ENCODE results near the gene SLAMF8. TPM values are rescaled to one million over a fixed set of nuclear protein-coding genes. Genes with fewer than 3 reads are reported as not detected.

The SLAMF8 gene
- total and polyA plus RNA-seq, 2 of the 8 experiments (the other 6 are each of a cell fraction or from before 2014, with no cell fraction given), result not detected

GRCh38 chr1:159857889-159858288 is 31.2 kb downstream of the SLAMF8 start:
- H4K91ac ChIP-seq (replicated peaks; ENCODE audit: insufficient read length, low read length), result no peak overlapping the region
- peaks cover 10% of the 10 kb centered on the region; the same call in 1 of the 2 replicates for H3K23me2 ChIP-seq (ENCODE audit: low read depth, low read length)
- no peak overlapping the region for H2BK12ac ChIP-seq (ENCODE audit: low read depth, low read length)
- DNase-seq (ENCODE audit: low read depth in 1 of 2, low spot score in 2 of 2) (no peak), FAIRE-seq (no peak)
- no peak overlapping the region for H3K23ac ChIP-seq (ENCODE audit: insufficient read length)
- H2AK5ac ChIP-seq (ENCODE audit: low read depth, low read length), result no peak overlapping the region
- no peak overlapping the region for H2BK120ac ChIP-seq (replicated peaks; ENCODE audit: low read depth, low read length)
- no peak overlapping the region for H3K9ac ChIP-seq (replicated peaks in 1 of 4; ENCODE audit: extremely low read depth in 1 of 4, low read depth in 3 of 4, low read length in 3 of 4)
- H3K79me2 ChIP-seq (ENCODE audit: control insufficient read depth in 1 of 2, insufficient read depth in 2 of 2, low read length in 2 of 2), result no peaks in the 10 kb centered on the region
- no peaks in the 10 kb centered on the region for H3K36me3 ChIP-seq (ENCODE audit: control insufficient read depth in 2 of 4, insufficient read depth in 4 of 4, low read length in 3 of 4)
- H3K14ac ChIP-seq (ENCODE audit: insufficient read length), result no peak overlapping the region
- ChIA-PET POLR2A (ENCODE audit: partially characterized antibody) (no interaction called here), CTCF (ENCODE audit: partially characterized antibody) (interaction anchor here (0.9 to 14.8 kb wide), 4 partner anchors 33 to 148 kb away, joined by 3 to 111 read pairs (median 8); no protein-coding TSS in a partner anchor)
- no peak overlapping the region for H4K8ac ChIP-seq (ENCODE audit: extremely low read depth, insufficient read depth, low read length)
- H3K4me1 ChIP-seq (replicated peaks in 1 of 4; ENCODE audit: control insufficient read depth in 3 of 4, insufficient read depth in 4 of 4, low read length in 3 of 4), result peaks cover 0 to 2% (median 0%) of the 10 kb centered on the region in 4 experiments; a peak in 2 of 7 replicates
- H3K56ac ChIP-seq (replicated peaks; ENCODE audit: insufficient read length, low read depth, low read length), result no peak overlapping the region
- H3K27me3 ChIP-seq (replicated peaks in 1 of 4; ENCODE audit: control insufficient read depth in 3 of 4, extremely low read depth in 1 of 4, insufficient read depth in 3 of 4, low read length in 3 of 4), result peaks cover 7 to 33% (median 24%) of the 10 kb centered on the region in 4 experiments
- no peaks in the 10 kb centered on the region; a peak in 1 of 4 replicates for H3K9me3 ChIP-seq (ENCODE audit: insufficient read depth in 2 of 2, low read depth in 1 of 2, low read length in 1 of 2)
- H3K27ac ChIP-seq (ENCODE audit: low read depth, low read length), result no peak overlapping the region
- no peak overlapping the region for H3K18ac ChIP-seq (ENCODE audit: extremely low read depth, low read length)
- no peak overlapping the region for H3K4me2 ChIP-seq (ENCODE audit: insufficient read depth in 1 of 2, low read depth in 2 of 2, low read length in 2 of 2)
- WGBS, 2 experiments (ENCODE audit: extremely low coverage in 1 of 2, insufficient coverage in 1 of 2, insufficient read length in 1 of 2, insufficient replicate concordance in 2 of 2, low coverage in 1 of 2, low lambda C conversion rate in 2 of 2, missing lambda C conversion rate in 1 of 2), result 90% methylated on average over 6 of the region's 6 CpGs; no CpG with 5 or more reads in 1 of the 2 experiments
- no peak overlapping the region for H2AFZ ChIP-seq (ENCODE audit: low read length)
- H4K5ac ChIP-seq (ENCODE audit: insufficient read length, low read depth, low read length), result no peak overlapping the region
- H3K79me1 ChIP-seq (ENCODE audit: low read depth, low read length), result no peaks in the 10 kb centered on the region
- no peak overlapping the region for H2BK20ac ChIP-seq (ENCODE audit: low read length)
- H3K4ac ChIP-seq (replicated peaks; ENCODE audit: insufficient read length, low read depth, low read length), result no peak overlapping the region
- H2BK5ac ChIP-seq (ENCODE audit: low read depth, low read length), result no peak overlapping the region
- H4K20me1 ChIP-seq (replicated peaks in 1 of 2; ENCODE audit: control insufficient read depth in 1 of 2, insufficient read depth in 2 of 2, low read length in 2 of 2), result no peaks in the 10 kb centered on the region
- H2BK15ac ChIP-seq (ENCODE audit: low read length), result no peak overlapping the region
- H3K4me3 ChIP-seq (ENCODE audit: extremely low read depth in 1 of 4, insufficient read depth in 2 of 4, low read depth in 3 of 4, low read length in 4 of 4), result no peak overlapping the region
- TF ChIP-seq ASH2L (IDR thresholded peaks at IDR 0.05; ENCODE audit: low read length) (no peak), SP4 (IDR thresholded peaks at IDR 0.05; ENCODE audit: low read length) (no peak), RXRA (IDR thresholded peaks at IDR 0.05; ENCODE audit: insufficient read depth, low read depth, low read length) (no peak), GTF2F1 (IDR thresholded peaks at IDR 0.05; ENCODE audit: borderline replicate concordance, low read depth, low read length) (no peak), CHD2 (IDR thresholded peaks at IDR 0.05; ENCODE audit: low read length) (no peak), POU5F1 (IDR thresholded peaks at IDR 0.05; ENCODE audit: low read depth, low read length) (no peak), CBX5 (IDR thresholded peaks at IDR 0.05; ENCODE audit: low read depth, low read length) (no peak), RBBP5 (IDR thresholded peaks at IDR 0.05; ENCODE audit: borderline replicate concordance, low read depth, low read length) (no peak), TAF1 (IDR thresholded peaks at IDR 0.05; ENCODE audit: low read depth, low read length) (no peak), RFX5 (IDR thresholded peaks at IDR 0.05; ENCODE audit: borderline replicate concordance, low read depth, low read length) (no peak), TEAD4 (IDR thresholded peaks at IDR 0.05; ENCODE audit: low read depth, low read length) (no peak), HDAC2 (IDR thresholded peaks at IDR 0.05; ENCODE audit: borderline replicate concordance in 1 of 2, low read depth in 2 of 2, low read length in 2 of 2) (no peak), EZH2 (IDR thresholded peaks at IDR 0.05; ENCODE audit: low read depth, low read length, severe bottlenecking) (no peak), EGR1 (IDR thresholded peaks at IDR 0.05; ENCODE audit: borderline replicate concordance, low read depth, low read length) (no peak), BCL11A (IDR thresholded peaks at IDR 0.05; ENCODE audit: low read depth in 2 of 2, low read length in 2 of 2) (no peak)
